ENCODE measurements around the gene LRRC4B. TPM values are rescaled to one million over a fixed set of nuclear protein-coding genes. Genes with fewer than 3 reads are reported as not detected.

The LRRC4B gene
- total and polyA plus RNA-seq, 2 of the 13 experiments (the other 11 are each of a cell fraction or from before 2014, with no cell fraction given) = not detected

DNA sequence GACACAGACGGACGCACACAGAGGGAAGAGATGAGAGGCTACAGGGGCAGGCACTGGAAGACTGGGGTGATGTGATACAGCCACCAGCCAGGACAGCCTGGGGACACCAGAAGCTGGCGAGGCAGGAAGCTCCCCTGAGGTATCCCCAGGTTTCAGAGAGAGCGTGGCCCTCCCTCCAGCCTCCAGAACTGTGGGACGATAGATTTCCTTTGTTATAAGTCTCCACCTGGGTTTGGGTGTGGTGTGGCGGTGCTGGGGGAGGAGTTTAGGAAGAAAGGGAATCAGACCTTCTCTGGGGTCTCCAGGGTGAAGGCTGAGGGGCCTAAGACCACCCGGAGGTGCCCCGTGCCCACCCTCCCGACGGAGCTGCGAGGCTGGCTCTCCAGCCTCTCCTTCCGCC lies 51.8 kb downstream of the LRRC4B start:
- BruUV-seq (replicated peaks) = no TSS peak
- ChIA-PET POLR2A (no interaction called here), CTCF (ENCODE audit: low intra/inter-chr PET ratio, low total read pairs) (no interaction called here)
- no peaks in the 10 kb centered on the region for H3K79me2 ChIP-seq (ENCODE audit: insufficient read depth, low read length)
- DNase-seq (ENCODE audit: low spot score) (no peak), ATAC-seq (no peak), FAIRE-seq (no peak)
- no peak overlapping the region for H3K27ac ChIP-seq (ENCODE audit: extremely low read length, insufficient read depth, low read length)
- H3K9ac ChIP-seq (ENCODE audit: insufficient read depth, low read depth, low read length) = no peak overlapping the region
- H3K4me3 ChIP-seq (replicated peaks in 1 of 3; ENCODE audit: insufficient read depth in 1 of 3, low read depth in 2 of 3, low read length in 3 of 3) = no peak overlapping the region
- H4K20me1 ChIP-seq (ENCODE audit: insufficient read depth, low read length) = no peaks in the 10 kb centered on the region
- no peak overlapping the region for H3K4me2 ChIP-seq (ENCODE audit: low read depth, low read length)
- intact Hi-C loops (cut with micrococcal nuclease; ENCODE audit: unreplicated experiment) (no loop called here), in situ Hi-C loops (cut with HindIII; ENCODE audit: extremely low pct_ligation_motif_present, low pct_unique_long_range_greater_than_20kb) (no loop called here)
- H3K9me3 ChIP-seq (ENCODE audit: low read length) = no peaks in the 10 kb centered on the region
- peaks cover 27% of the 10 kb centered on the region for H3K4me1 ChIP-seq (ENCODE audit: insufficient read depth, low read length)
- H3K27me3 ChIP-seq (ENCODE audit: control insufficient read depth in 1 of 2, insufficient read depth in 2 of 2, low read length in 2 of 2) = peaks cover 0 to 4% of the 10 kb centered on the region in 2 experiments; a peak in 2 of 5 replicates
- 20% methylated on average over 12 of the region's 12 CpGs for WGBS (ENCODE audit: low lambda C conversion rate)
- no peaks in the 10 kb centered on the region for H3K36me3 ChIP-seq (replicated peaks in 1 of 2; ENCODE audit: control insufficient read depth in 1 of 2, insufficient read depth in 2 of 2, low read length in 2 of 2)
- no peak overlapping the region for H2AFZ ChIP-seq (ENCODE audit: low read length)
- TF ChIP-seq JDP2 (CRISPR knock-in tag; IDR thresholded peaks at IDR 0.05; ENCODE audit: borderline replicate concordance) (no peak), ZNF788 (CRISPR knock-in tag; IDR thresholded peaks at IDR 0.05; ENCODE audit: borderline replicate concordance) (no peak)

DNA sequence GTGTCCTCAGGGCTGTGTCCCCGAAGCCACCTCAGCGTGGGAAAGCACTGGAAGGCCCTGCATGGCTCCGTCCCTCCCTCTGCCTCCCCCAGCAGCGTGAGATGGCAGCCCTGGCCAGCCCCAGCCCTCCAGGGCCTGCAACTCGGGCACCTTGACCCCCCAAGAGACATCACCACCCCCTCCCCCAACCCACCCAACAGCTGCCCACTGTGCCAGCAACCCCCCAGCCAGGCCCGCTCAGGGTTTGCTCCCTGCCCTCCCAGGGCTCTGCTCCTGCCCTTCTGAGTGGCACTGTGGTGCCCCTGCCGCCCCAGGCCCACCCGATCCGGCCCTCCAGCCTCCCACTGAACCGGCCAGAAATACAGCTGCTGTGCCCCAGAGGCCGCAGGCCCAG lies 53.1 kb downstream of the LRRC4B start:
- no TSS peak for BruUV-seq (replicated peaks)
- no peak for FAIRE-seq
- H3K4me2 ChIP-seq (ENCODE audit: low read depth, low read length) = no peak overlapping the region
- no peak overlapping the region for H3K4me3 ChIP-seq (replicated peaks in 1 of 3; ENCODE audit: insufficient read depth in 1 of 3, low read depth in 2 of 3, low read length in 3 of 3)
- no peaks in the 10 kb centered on the region; a peak in 2 of 5 replicates for H3K27me3 ChIP-seq (ENCODE audit: control insufficient read depth in 1 of 2, insufficient read depth in 2 of 2, low read length in 2 of 2)
- WGBS (ENCODE audit: low lambda C conversion rate) = 68% methylated on average over 6 of the region's 11 CpGs
- ChIA-PET CTCF (ENCODE audit: low intra/inter-chr PET ratio, low total read pairs) (no interaction called here), POLR2A (no interaction called here)
- no peak overlapping the region for H2AFZ ChIP-seq (ENCODE audit: low read length)
- in situ Hi-C loops (cut with HindIII; ENCODE audit: extremely low pct_ligation_motif_present, low pct_unique_long_range_greater_than_20kb) (no loop called here), intact Hi-C loops (cut with micrococcal nuclease; ENCODE audit: unreplicated experiment) (no loop called here)
- TF ChIP-seq, protein P1, sequence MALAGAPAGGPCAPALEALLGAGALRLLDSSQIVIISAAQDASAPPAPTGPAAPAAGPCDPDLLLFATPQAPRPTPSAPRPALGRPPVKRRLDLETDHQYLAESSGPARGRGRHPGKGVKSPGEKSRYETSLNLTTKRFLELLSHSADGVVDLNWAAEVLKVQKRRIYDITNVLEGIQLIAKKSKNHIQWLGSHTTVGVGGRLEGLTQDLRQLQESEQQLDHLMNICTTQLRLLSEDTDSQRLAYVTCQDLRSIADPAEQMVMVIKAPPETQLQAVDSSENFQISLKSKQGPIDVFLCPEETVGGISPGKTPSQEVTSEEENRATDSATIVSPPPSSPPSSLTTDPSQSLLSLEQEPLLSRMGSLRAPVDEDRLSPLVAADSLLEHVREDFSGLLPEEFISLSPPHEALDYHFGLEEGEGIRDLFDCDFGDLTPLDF (CRISPR knock-in tag; IDR thresholded peaks at IDR 0.05) = no peak
- TF ChIP-seq BRCA1 (CRISPR knock-in tag; IDR thresholded peaks at IDR 0.05) = no peak
- TF ChIP-seq, protein P2, sequence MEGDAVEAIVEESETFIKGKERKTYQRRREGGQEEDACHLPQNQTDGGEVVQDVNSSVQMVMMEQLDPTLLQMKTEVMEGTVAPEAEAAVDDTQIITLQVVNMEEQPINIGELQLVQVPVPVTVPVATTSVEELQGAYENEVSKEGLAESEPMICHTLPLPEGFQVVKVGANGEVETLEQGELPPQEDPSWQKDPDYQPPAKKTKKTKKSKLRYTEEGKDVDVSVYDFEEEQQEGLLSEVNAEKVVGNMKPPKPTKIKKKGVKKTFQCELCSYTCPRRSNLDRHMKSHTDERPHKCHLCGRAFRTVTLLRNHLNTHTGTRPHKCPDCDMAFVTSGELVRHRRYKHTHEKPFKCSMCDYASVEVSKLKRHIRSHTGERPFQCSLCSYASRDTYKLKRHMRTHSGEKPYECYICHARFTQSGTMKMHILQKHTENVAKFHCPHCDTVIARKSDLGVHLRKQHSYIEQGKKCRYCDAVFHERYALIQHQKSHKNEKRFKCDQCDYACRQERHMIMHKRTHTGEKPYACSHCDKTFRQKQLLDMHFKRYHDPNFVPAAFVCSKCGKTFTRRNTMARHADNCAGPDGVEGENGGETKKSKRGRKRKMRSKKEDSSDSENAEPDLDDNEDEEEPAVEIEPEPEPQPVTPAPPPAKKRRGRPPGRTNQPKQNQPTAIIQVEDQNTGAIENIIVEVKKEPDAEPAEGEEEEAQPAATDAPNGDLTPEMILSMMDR (CRISPR knock-in tag; IDR thresholded peaks at IDR 0.05) = no peak
- no peak for TF ChIP-seq SMARCC2 (IDR thresholded peaks at IDR 0.05)
- no peak for TF ChIP-seq SIX4 (CRISPR knock-in tag; IDR thresholded peaks at IDR 0.05)
- no peak for TF ChIP-seq CHD2 (IDR thresholded peaks at IDR 0.05; ENCODE audit: low read depth, low read length)
- no peak for TF ChIP-seq TEAD2 (CRISPR knock-in tag; IDR thresholded peaks at IDR 0.05)
- no peak for TF ChIP-seq BORCS8-MEF2B (CRISPR knock-in tag; IDR thresholded peaks at IDR 0.05)
- TF ChIP-seq SP2 (CRISPR knock-in tag; IDR thresholded peaks at IDR 0.05) = no peak
- TF ChIP-seq PAX8 (CRISPR knock-in tag; IDR thresholded peaks at IDR 0.05; ENCODE audit: borderline replicate concordance) = no peak
- no peak for TF ChIP-seq ZNF850 (CRISPR knock-in tag; conservative IDR thresholded peaks at IDR 0.05)
- TF ChIP-seq RBM22 (optimal IDR thresholded peaks at IDR 0.05; ENCODE audit: low read length) = no peak
- TF ChIP-seq ARNT (IDR thresholded peaks at IDR 0.05) = no peak
- TF ChIP-seq, protein P3, sequence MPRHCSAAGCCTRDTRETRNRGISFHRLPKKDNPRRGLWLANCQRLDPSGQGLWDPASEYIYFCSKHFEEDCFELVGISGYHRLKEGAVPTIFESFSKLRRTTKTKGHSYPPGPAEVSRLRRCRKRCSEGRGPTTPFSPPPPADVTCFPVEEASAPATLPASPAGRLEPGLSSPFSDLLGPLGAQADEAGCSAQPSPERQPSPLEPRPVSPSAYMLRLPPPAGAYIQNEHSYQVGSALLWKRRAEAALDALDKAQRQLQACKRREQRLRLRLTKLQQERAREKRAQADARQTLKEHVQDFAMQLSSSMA (CRISPR knock-in tag; IDR thresholded peaks at IDR 0.05) = no peak
- no peak for TF ChIP-seq ZNF350 (CRISPR knock-in tag; IDR thresholded peaks at IDR 0.05; ENCODE audit: borderline replicate concordance, low read depth)
- no peak for TF ChIP-seq ZFP37 (CRISPR knock-in tag; IDR thresholded peaks at IDR 0.05; ENCODE audit: borderline replicate concordance)
- TF ChIP-seq GPN1 (CRISPR knock-in tag; IDR thresholded peaks at IDR 0.05; ENCODE audit: borderline replicate concordance) = no peak
- H3K27ac ChIP-seq (ENCODE audit: extremely low read length, insufficient read depth, low read length) = no peak overlapping the region
- H3K9me3 ChIP-seq (ENCODE audit: low read length) = no peaks in the 10 kb centered on the region
- no peak for DNase-seq (ENCODE audit: low spot score)
- H3K9ac ChIP-seq (ENCODE audit: insufficient read depth, low read depth, low read length) = no peak overlapping the region
- peaks cover 29% of the 10 kb centered on the region for H3K4me1 ChIP-seq (ENCODE audit: insufficient read depth, low read length)
- ATAC-seq = no peak
- H4K20me1 ChIP-seq (ENCODE audit: insufficient read depth, low read length) = no peaks in the 10 kb centered on the region
- no peaks in the 10 kb centered on the region for H3K79me2 ChIP-seq (ENCODE audit: insufficient read depth, low read length)
- no peaks in the 10 kb centered on the region for H3K36me3 ChIP-seq (replicated peaks in 1 of 2; ENCODE audit: control insufficient read depth in 1 of 2, insufficient read depth in 2 of 2, low read length in 2 of 2)

Data from HepG2 (cell line).